Measurements from ENCODE around the gene C6. TPM values are rescaled to one million over a fixed set of nuclear protein-coding genes. Genes with fewer than 3 reads are reported as not detected.

Gene C6
- total RNA-seq, 1 donor from 2014 or later = 0.20 TPM

DNA sequence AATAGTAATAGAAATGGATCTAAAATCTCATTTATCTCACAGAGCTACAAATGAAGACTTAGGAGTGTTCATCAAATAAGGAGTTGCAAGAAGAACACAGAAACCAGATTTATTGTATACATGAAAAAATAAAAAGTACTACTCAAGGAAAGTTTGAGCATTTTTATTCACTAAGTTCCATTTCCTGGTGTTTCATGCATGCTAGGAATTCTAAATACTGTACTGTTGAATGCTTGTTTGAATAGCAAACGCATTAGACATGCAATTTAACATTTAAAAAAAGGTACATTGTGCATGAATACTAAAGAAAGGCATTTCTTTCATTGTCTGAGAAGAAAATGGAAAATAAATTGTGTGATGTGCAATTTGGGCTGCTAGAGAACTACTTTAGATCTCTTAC lies 52.1 kb downstream of the C6 start:
- no peaks in the 10 kb centered on the region for H3K9me3 Mint-ChIP-seq
- no peak for DNase-seq (ENCODE audit: low spot score in 2 of 2, unreplicated experiment in 2 of 2)
- H3K4me3 Mint-ChIP-seq = no peak overlapping the region
- H3K36me3 Mint-ChIP-seq = no peaks in the 10 kb centered on the region
- no peaks in the 10 kb centered on the region for H3K4me1 Mint-ChIP-seq
- TF ChIP-seq, protein P1, sequence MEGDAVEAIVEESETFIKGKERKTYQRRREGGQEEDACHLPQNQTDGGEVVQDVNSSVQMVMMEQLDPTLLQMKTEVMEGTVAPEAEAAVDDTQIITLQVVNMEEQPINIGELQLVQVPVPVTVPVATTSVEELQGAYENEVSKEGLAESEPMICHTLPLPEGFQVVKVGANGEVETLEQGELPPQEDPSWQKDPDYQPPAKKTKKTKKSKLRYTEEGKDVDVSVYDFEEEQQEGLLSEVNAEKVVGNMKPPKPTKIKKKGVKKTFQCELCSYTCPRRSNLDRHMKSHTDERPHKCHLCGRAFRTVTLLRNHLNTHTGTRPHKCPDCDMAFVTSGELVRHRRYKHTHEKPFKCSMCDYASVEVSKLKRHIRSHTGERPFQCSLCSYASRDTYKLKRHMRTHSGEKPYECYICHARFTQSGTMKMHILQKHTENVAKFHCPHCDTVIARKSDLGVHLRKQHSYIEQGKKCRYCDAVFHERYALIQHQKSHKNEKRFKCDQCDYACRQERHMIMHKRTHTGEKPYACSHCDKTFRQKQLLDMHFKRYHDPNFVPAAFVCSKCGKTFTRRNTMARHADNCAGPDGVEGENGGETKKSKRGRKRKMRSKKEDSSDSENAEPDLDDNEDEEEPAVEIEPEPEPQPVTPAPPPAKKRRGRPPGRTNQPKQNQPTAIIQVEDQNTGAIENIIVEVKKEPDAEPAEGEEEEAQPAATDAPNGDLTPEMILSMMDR (IDR thresholded peaks at IDR 0.05; ENCODE audit: unreplicated experiment) = no peak
- H3K27me3 Mint-ChIP-seq (ENCODE audit: low read depth) = peaks cover 8% of the 10 kb centered on the region
- H3K27ac Mint-ChIP-seq = no peak overlapping the region

DNA sequence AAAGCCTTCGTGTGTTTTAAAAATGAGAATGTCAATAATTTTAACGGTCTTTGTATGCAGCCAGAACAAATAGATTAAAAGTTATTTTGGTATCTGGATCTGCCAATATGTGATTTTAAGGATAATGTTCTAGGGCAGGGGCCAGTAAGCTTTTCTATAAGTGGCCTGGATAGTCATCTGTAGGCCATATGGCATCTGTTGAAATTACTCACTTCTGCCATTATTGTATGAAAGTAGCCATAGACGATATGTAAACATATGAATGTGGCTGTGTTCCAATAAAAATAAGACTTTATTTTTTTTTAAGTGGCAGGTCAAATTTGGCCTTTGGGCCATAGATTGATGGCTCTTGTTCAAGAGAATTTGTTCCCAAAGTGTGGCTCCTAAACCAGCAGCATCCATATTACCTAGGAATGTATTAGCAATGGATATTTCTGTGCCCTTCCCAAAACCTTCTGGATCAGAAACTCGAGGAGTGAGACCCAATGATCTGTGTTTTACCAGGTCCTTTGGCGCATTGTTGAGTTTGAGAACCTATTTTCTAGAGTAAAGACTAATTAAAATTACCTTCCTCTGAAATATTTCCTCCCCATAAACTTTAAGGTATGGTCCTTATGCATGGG lies 55.9 kb downstream of the C6 start:
- Mint-ChIP-seq H3K27me3 (ENCODE audit: low read depth) (peaks cover 10% of the 10 kb centered on the region), H3K4me3 (no peak overlapping the region), H3K4me1 (no peaks in the 10 kb centered on the region), H3K36me3 (no peaks in the 10 kb centered on the region), H3K27ac (no peak overlapping the region), H3K9me3 (no peaks in the 10 kb centered on the region)
- TF ChIP-seq, protein P1 (IDR thresholded peaks at IDR 0.05; ENCODE audit: unreplicated experiment) = no peak
- DNase-seq (ENCODE audit: low spot score in 2 of 2, unreplicated experiment in 2 of 2) = no peak

DNA sequence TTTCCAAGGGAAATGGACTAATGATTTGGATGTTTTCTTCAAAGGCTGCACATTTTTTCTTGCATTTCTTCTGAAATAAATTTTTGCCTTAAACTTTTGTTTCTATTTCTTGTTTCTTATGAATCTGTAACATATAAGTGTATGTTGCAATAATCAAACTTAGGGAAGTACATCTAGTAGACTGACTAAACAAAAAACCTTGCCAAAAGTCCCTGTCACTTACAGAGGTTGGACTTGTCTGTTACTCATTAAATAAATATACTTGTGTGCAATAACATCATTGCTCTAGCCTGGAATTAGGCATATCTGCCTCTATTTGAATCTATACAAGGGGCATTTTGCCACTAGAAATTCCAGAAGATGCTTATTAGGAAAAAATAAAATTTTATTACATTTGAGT lies 56.6 kb downstream of the C6 start:
- H3K27me3 Mint-ChIP-seq (ENCODE audit: low read depth) = peaks cover 10% of the 10 kb centered on the region
- H3K9me3 Mint-ChIP-seq = no peaks in the 10 kb centered on the region

DNA sequence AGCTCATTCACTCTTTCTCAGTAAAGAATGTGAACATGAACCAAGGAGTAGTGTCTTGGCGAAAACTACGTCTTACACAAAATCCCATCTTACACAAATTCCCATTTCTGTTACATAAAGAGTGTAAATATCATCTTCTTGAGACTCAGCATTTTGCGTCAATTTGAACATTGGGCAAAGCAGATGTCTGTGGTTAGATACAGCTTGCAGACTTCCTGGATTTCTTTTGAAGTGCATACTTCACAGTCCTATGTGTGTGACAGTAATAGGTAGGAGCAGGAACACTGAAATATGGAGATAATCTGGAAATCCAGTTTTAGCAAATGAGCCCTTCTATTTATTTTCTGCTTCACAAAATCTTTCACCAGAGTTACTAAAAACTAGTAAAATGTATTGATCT lies 58.8 kb downstream of the C6 start:
- no peak overlapping the region for H3K4me3 Mint-ChIP-seq
- no peaks in the 10 kb centered on the region for H3K36me3 Mint-ChIP-seq
- no peak for DNase-seq (ENCODE audit: low spot score in 2 of 2, unreplicated experiment in 2 of 2)
- peaks cover 12% of the 10 kb centered on the region for H3K27me3 Mint-ChIP-seq (ENCODE audit: low read depth)
- TF ChIP-seq, protein P1 (IDR thresholded peaks at IDR 0.05; ENCODE audit: unreplicated experiment) = no peak
- H3K9me3 Mint-ChIP-seq = no peaks in the 10 kb centered on the region
- no peaks in the 10 kb centered on the region for H3K4me1 Mint-ChIP-seq
- no peak overlapping the region for H3K27ac Mint-ChIP-seq

More for the DNA sequence above, 56.6 kb downstream of the C6 start:
- no peaks in the 10 kb centered on the region for H3K36me3 Mint-ChIP-seq
- no peak overlapping the region for H3K27ac Mint-ChIP-seq
- DNase-seq (ENCODE audit: low spot score in 2 of 2, unreplicated experiment in 2 of 2) = no peak
- no peaks in the 10 kb centered on the region for H3K4me1 Mint-ChIP-seq
- no peak overlapping the region for H3K4me3 Mint-ChIP-seq
- TF ChIP-seq, protein P1 (IDR thresholded peaks at IDR 0.05; ENCODE audit: unreplicated experiment) = no peak

DNA sequence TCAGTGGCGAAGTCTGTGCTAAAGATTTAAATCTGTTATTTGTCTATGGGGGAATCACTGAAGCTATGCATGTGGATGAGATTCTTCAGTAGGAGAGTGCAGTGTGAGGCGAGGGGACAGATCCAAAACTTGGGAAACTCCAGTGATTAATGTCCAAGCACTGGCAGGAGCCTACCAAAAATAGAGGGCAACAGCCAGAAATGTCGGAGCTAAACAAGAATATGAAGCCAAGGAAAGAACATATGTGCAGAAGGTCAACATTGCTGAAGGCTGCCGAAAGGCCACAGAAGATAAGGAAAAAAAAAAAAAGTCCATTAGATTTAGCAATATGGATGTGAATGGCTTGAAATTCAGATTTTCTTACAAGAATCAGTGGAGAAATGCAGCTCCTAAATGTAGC lies 61.8 kb downstream of the C6 start:
- H3K4me3 Mint-ChIP-seq = no peak overlapping the region
- no peaks in the 10 kb centered on the region for H3K36me3 Mint-ChIP-seq
- peaks cover 12% of the 10 kb centered on the region for H3K27me3 Mint-ChIP-seq (ENCODE audit: low read depth)
- H3K27ac Mint-ChIP-seq = no peak overlapping the region
- TF ChIP-seq, protein P1 (IDR thresholded peaks at IDR 0.05; ENCODE audit: unreplicated experiment) = no peak
- H3K9me3 Mint-ChIP-seq = no peaks in the 10 kb centered on the region
- no peaks in the 10 kb centered on the region for H3K4me1 Mint-ChIP-seq
- no peak for DNase-seq (ENCODE audit: low spot score in 2 of 2, unreplicated experiment in 2 of 2)

DNA sequence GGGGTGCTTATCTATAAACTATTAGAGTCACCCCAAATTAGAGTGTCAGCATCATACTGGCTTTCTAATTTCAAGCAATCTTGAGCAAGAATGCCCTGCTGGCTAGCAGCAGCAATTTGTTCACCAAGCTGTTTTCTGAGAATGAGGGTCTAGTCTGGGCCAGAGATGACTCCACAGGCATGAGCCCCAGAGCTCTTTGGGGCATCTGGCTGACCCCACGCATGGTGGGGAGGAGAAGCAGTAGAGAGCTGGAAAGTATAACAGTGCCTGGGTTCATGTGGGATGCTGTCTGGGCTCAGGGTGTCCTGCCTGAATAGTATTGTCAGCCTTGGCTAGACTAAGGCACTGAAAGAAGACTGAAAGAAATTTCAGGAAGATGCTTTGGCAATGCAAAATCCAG lies 64.9 kb downstream of the C6 start:
- H3K27ac Mint-ChIP-seq = no peak overlapping the region
- peaks cover 4% of the 10 kb centered on the region for H3K9me3 Mint-ChIP-seq
- H3K4me3 Mint-ChIP-seq = no peak overlapping the region
- H3K4me1 Mint-ChIP-seq = no peaks in the 10 kb centered on the region
- no peak for DNase-seq (ENCODE audit: low spot score in 2 of 2, unreplicated experiment in 2 of 2)
- no peaks in the 10 kb centered on the region for H3K36me3 Mint-ChIP-seq
- H3K27me3 Mint-ChIP-seq (ENCODE audit: low read depth) = peaks cover 10% of the 10 kb centered on the region
- TF ChIP-seq, protein P1 (IDR thresholded peaks at IDR 0.05; ENCODE audit: unreplicated experiment) = no peak

Data from mesothelial cell of epicardium (in vitro differentiated cells).